Lower leg skin (tissue), 3 donors: Measurements from ENCODE around the gene PBX1.

Experiments used
- CTCF ChIP-seq, 3 donors: fragments of 450-650 bp; IDR thresholded peaks; one replicate each; pipeline ENCODE4 v1.5.1; 2016; ENCODE audit warnings: antibody characterized with exemption in 3 of 3, mild to moderate bottlenecking in 3 of 3, moderate library complexity in 2 of 3
- POLR2A ChIP-seq, 2 donors: fragments of 450-650 bp; IDR thresholded peaks; one replicate each; pipeline ENCODE4 v1.6.1; 2016 to 2017; ENCODE audit warnings: antibody characterized with exemption in 2 of 2, mild to moderate bottlenecking in 1 of 2, moderate library complexity in 1 of 2

- TF ChIP-seq CTCF (IDR thresholded peaks at IDR 0.05) (no peak), POLR2A (IDR thresholded peaks at IDR 0.05) (no peak)
Observed at GRCh38 chr1:164671966-164672571, 113.1 kb downstream of the PBX1 start.
